ENCODE data around the gene L3MBTL4. TPM values are rescaled to one million over a fixed set of nuclear protein-coding genes. Genes with fewer than 3 reads are reported as not detected.

Gene L3MBTL4
- total RNA-seq, 2 donors from 2014 or later: 4.6 to 7.2 TPM

GRCh38 chr18:6111726-6112125, 303.0 kb downstream of the L3MBTL4 start:
- no peaks in the 10 kb centered on the region for H3K27me3 Mint-ChIP-seq (ENCODE audit: insufficient read depth)
- no peak overlapping the region for H3K4me3 Mint-ChIP-seq
- H3K36me3 Mint-ChIP-seq (ENCODE audit: low read depth): no peaks in the 10 kb centered on the region
- H3K4me1 Mint-ChIP-seq: no peaks in the 10 kb centered on the region
- Histone ChIP-seq H3K9me3 (ENCODE audit: control insufficient read depth, low read length) (no peaks in the 10 kb centered on the region), H3K27me3 (ENCODE audit: control insufficient read depth, insufficient read depth, low read length, poor library complexity, severe bottlenecking) (no peaks in the 10 kb centered on the region), H3K4me3 (ENCODE audit: low read length) (no peak overlapping the region), H3K4me1 (ENCODE audit: control insufficient read depth, insufficient read depth, low read length) (no peaks in the 10 kb centered on the region), H3K36me3 (ENCODE audit: control insufficient read depth, insufficient read depth, low read length) (no peaks in the 10 kb centered on the region), H3K9ac (ENCODE audit: extremely low read depth, low read length, poor library complexity, severe bottlenecking) (no peak overlapping the region), H3K27ac (ENCODE audit: low read depth, low read length) (no peak overlapping the region)
- 83 to 100% methylated on average over 2 to 3 of the region's 3 CpGs for WGBS, 2 experiments (ENCODE audit: insufficient coverage in 1 of 2, insufficient read length in 1 of 2)
- TF ChIP-seq CTCF (conservative IDR thresholded peaks at IDR 0.05): no peak
- H3K9me3 Mint-ChIP-seq: no peaks in the 10 kb centered on the region
- H3K27ac Mint-ChIP-seq: no peak overlapping the region
- no peak for DNase-seq

GRCh38 chr18:6109743-6110142, 305.0 kb downstream of the L3MBTL4 start:
- 83 to 98% methylated on average over 1 to 5 of the region's 6 CpGs for WGBS, 2 experiments (ENCODE audit: insufficient coverage in 1 of 2, insufficient read length in 1 of 2)
- Mint-ChIP-seq H3K27me3 (ENCODE audit: insufficient read depth) (no peaks in the 10 kb centered on the region), H3K4me3 (no peak overlapping the region), H3K27ac (no peak overlapping the region), H3K4me1 (no peaks in the 10 kb centered on the region), H3K9me3 (no peaks in the 10 kb centered on the region), H3K36me3 (ENCODE audit: low read depth) (no peaks in the 10 kb centered on the region)
- Histone ChIP-seq H3K36me3 (ENCODE audit: control insufficient read depth, insufficient read depth, low read length) (no peaks in the 10 kb centered on the region), H3K4me1 (ENCODE audit: control insufficient read depth, insufficient read depth, low read length) (no peaks in the 10 kb centered on the region), H3K4me3 (ENCODE audit: low read length) (no peak overlapping the region), H3K27ac (ENCODE audit: low read depth, low read length) (no peak overlapping the region), H3K9ac (ENCODE audit: extremely low read depth, low read length, poor library complexity, severe bottlenecking) (no peak overlapping the region), H3K9me3 (ENCODE audit: control insufficient read depth, low read length) (no peaks in the 10 kb centered on the region), H3K27me3 (ENCODE audit: control insufficient read depth, insufficient read depth, low read length, poor library complexity, severe bottlenecking) (no peaks in the 10 kb centered on the region)
- TF ChIP-seq CTCF (conservative IDR thresholded peaks at IDR 0.05): no peak
- DNase-seq: no peak

GRCh38 chr18:6107794-6108193, 306.9 kb downstream of the L3MBTL4 start:
- H3K27me3 Mint-ChIP-seq (ENCODE audit: insufficient read depth): no peaks in the 10 kb centered on the region
- H3K4me1 Mint-ChIP-seq: no peaks in the 10 kb centered on the region
- H3K9me3 Mint-ChIP-seq: no peaks in the 10 kb centered on the region
- no peaks in the 10 kb centered on the region for H3K36me3 Mint-ChIP-seq (ENCODE audit: low read depth)
- no peak overlapping the region for H3K27ac ChIP-seq (ENCODE audit: low read depth, low read length)
- H3K36me3 ChIP-seq (ENCODE audit: control insufficient read depth, insufficient read depth, low read length): no peaks in the 10 kb centered on the region
- WGBS, 2 experiments (ENCODE audit: insufficient coverage in 1 of 2, insufficient read length in 1 of 2): 90 to 97% methylated on average over 3 to 6 of the region's 6 CpGs
- no peaks in the 10 kb centered on the region for H3K27me3 ChIP-seq (ENCODE audit: control insufficient read depth, insufficient read depth, low read length, poor library complexity, severe bottlenecking)
- no peak overlapping the region for H3K4me3 ChIP-seq (ENCODE audit: low read length)
- DNase-seq: no peak
- H3K9ac ChIP-seq (ENCODE audit: extremely low read depth, low read length, poor library complexity, severe bottlenecking): no peak overlapping the region
- no peaks in the 10 kb centered on the region for H3K4me1 ChIP-seq (ENCODE audit: control insufficient read depth, insufficient read depth, low read length)
- no peak overlapping the region for H3K27ac Mint-ChIP-seq
- H3K9me3 ChIP-seq (ENCODE audit: control insufficient read depth, low read length): no peaks in the 10 kb centered on the region
- TF ChIP-seq CTCF (conservative IDR thresholded peaks at IDR 0.05): no peak
- no peak overlapping the region for H3K4me3 Mint-ChIP-seq
